Neuronal stem cell (in vitro differentiated cells): ENCODE data around the gene OVCA2.

Source experiments
- DNase-seq: peaks from one replicate; pipeline ENCODE4 v3.0.0-alpha.2; 2013; ENCODE audit warnings: low spot score
- H2AFZ ChIP-seq: one replicate; pipeline ENCODE4 v1.6.1; 2013; ENCODE audit warnings: mild to moderate bottlenecking, low read length, inconsistent platforms
- H2AK5ac ChIP-seq: 2 replicates; pipeline ENCODE4 v1.6.1; 2013; ENCODE audit warnings: low read depth, mild to moderate bottlenecking, inconsistent platforms, low read length, moderate library complexity, mixed read lengths
- H2BK120ac ChIP-seq: 2 replicates; pipeline ENCODE4 v1.6.1; 2013; ENCODE audit warnings: low read depth, mild to moderate bottlenecking, inconsistent platforms, low read length, moderate library complexity, mixed read lengths
- H2BK12ac ChIP-seq: one replicate; pipeline ENCODE4 v1.6.1; 2013; ENCODE audit warnings: low read length, inconsistent platforms
- H2BK15ac ChIP-seq: 2 replicates; pipeline ENCODE4 v1.6.1; 2013; ENCODE audit warnings: mild to moderate bottlenecking, low read length, inconsistent platforms, mixed read lengths
- H2BK5ac ChIP-seq: one replicate; pipeline ENCODE4 v1.6.1; 2013; ENCODE audit warnings: inconsistent platforms, mild to moderate bottlenecking, low read length, moderate library complexity
- H3K14ac ChIP-seq: one replicate; pipeline ENCODE4 v1.6.1; 2013; ENCODE audit warnings: low read length, inconsistent platforms
- H3K18ac ChIP-seq: 2 replicates; pipeline ENCODE4 v1.6.1; 2013; ENCODE audit warnings: low read length, inconsistent platforms
- H3K23ac ChIP-seq: 2 replicates; pipeline ENCODE4 v1.6.1; 2013; ENCODE audit warnings: low read depth, mild to moderate bottlenecking, mixed read lengths, low read length, inconsistent platforms; ENCODE audit not compliant: poor library complexity
- H3K27ac ChIP-seq: replicated peaks from 3 replicates; pipeline ENCODE4 v1.5.1; 2013; ENCODE audit warnings: low read length, inconsistent platforms
- H3K27me3 ChIP-seq, 3 experiments: 2 replicates each; pipeline ENCODE4 v1.6.1; 2013; ENCODE audit warnings: low read length in 3 of 3, mild to moderate bottlenecking in 2 of 3, inconsistent platforms in 1 of 3, low read depth in 1 of 3, mixed read lengths in 1 of 3, moderate library complexity in 1 of 3; ENCODE audit not compliant: control insufficient read depth in 3 of 3, insufficient read depth in 3 of 3
- H3K36me3 ChIP-seq, 2 donors: replicated peaks in 1 of 2; 2 replicates each; pipeline ENCODE4 v1.6.1; 2013; ENCODE audit warnings: low read length in 2 of 2; ENCODE audit not compliant: control insufficient read depth in 2 of 2, insufficient read depth in 2 of 2
- H3K4ac ChIP-seq: 2 replicates; pipeline ENCODE4 v1.6.1; 2013; ENCODE audit warnings: inconsistent platforms, mild to moderate bottlenecking, low read length, moderate library complexity
- H3K4me1 ChIP-seq, 2 donors: 1 replicate in 1 of 2; 2 replicates in 1 of 2; pipeline ENCODE4 v1.6.1; 2013; ENCODE audit warnings: low read length in 2 of 2, low read depth in 1 of 2; ENCODE audit not compliant: control insufficient read depth in 2 of 2, insufficient read depth in 1 of 2
- H3K4me2 ChIP-seq: one replicate; pipeline ENCODE4 v1.6.1; 2013; ENCODE audit warnings: mild to moderate bottlenecking, low read length, inconsistent platforms; ENCODE audit not compliant: insufficient read depth, poor library complexity, severe bottlenecking
- H3K4me3 ChIP-seq, 2 donors: 2 replicates each; pipeline ENCODE4 v1.5.1; 2013; ENCODE audit warnings: low read length in 2 of 2, mild to moderate bottlenecking in 2 of 2, inconsistent platforms in 1 of 2, moderate library complexity in 1 of 2
- H3K79me1 ChIP-seq: one replicate; pipeline ENCODE4 v1.6.1; 2013; ENCODE audit warnings: low read depth, mild to moderate bottlenecking, inconsistent platforms, low read length, moderate library complexity
- H3K9ac ChIP-seq: one replicate; pipeline ENCODE4 v1.6.1; 2013; ENCODE audit warnings: mild to moderate bottlenecking, low read depth, low read length, inconsistent platforms; ENCODE audit not compliant: poor library complexity
- H3K9me3 ChIP-seq, 2 donors: replicated peaks in 1 of 2; 2 replicates each; pipeline versions ENCODE3 to v1.6.1; 2013; ENCODE audit warnings: low read length in 2 of 2, mild to moderate bottlenecking in 2 of 2, inconsistent platforms in 1 of 2, low read depth in 1 of 2, mixed read lengths in 1 of 2, moderate library complexity in 1 of 2; ENCODE audit not compliant: control insufficient read depth in 2 of 2, insufficient read depth in 1 of 2
- H4K8ac ChIP-seq: one replicate; pipeline ENCODE4 v1.6.1; 2013; ENCODE audit warnings: low read depth, mild to moderate bottlenecking, inconsistent platforms, low read length, moderate library complexity
- H4K91ac ChIP-seq: one replicate; pipeline ENCODE4 v1.6.1; 2013; ENCODE audit warnings: low read length, low read depth, mild to moderate bottlenecking, inconsistent platforms; ENCODE audit not compliant: poor library complexity
- WGBS, 2 donors: extraction: QIAGEN DNeasy Blood & Tissue Kit; methylation state at CpG; one replicate each; pipeline ENCODE4 v1.1.7; 2013; ENCODE audit warnings: missing lambda C conversion rate in 2 of 2, mixed read lengths in 1 of 2; ENCODE audit not compliant: insufficient read length in 2 of 2, insufficient replicate concordance in 1 of 2; ENCODE audit errors: extremely low coverage in 2 of 2; 5-methylcytosine and 5-hydroxymethylcytosine counted together

OVCA2 gene

GRCh38 chr17:2083613-2084035, 41.8 kb downstream of the OVCA2 start:
- no peak overlapping the region for H3K9ac ChIP-seq
- no peak overlapping the region for H3K27ac ChIP-seq
- no peak overlapping the region for H3K14ac ChIP-seq
- H2BK12ac ChIP-seq, result no peak overlapping the region
- H3K36me3 ChIP-seq, result peaks cover 20 to 63% of the 10 kb centered on the region in 2 donors
- no peak overlapping the region for H2BK15ac ChIP-seq
- H3K4me3 ChIP-seq, result no peak overlapping the region
- no peaks in the 10 kb centered on the region for H3K9me3 ChIP-seq
- no peak overlapping the region for H3K4me2 ChIP-seq
- WGBS, 2 donors, result no CpG with 5 or more reads among the region's 7 CpGs
- no peak overlapping the region for H2BK120ac ChIP-seq
- H2AK5ac ChIP-seq, result no peak overlapping the region
- DNase-seq, result no peak
- H2AFZ ChIP-seq, result no peak overlapping the region
- no peak overlapping the region for H2BK5ac ChIP-seq
- peaks cover 3% of the 10 kb centered on the region for H3K79me1 ChIP-seq
- H3K18ac ChIP-seq, result no peak overlapping the region
- peaks cover 0 to 2% (median 0%) of the 10 kb centered on the region in 3 experiments for H3K27me3 ChIP-seq
- no peak overlapping the region for H4K8ac ChIP-seq
- no peak overlapping the region for H4K91ac ChIP-seq
- H3K23ac ChIP-seq, result peak overlapping the region; percentile 7
- H3K4me1 ChIP-seq, result peaks cover 0 to 4% of the 10 kb centered on the region in 2 donors
- H3K4ac ChIP-seq, result no peak overlapping the region

- H3K27ac ChIP-seq, result no peak overlapping the region
- no CpG with 5 or more reads among the region's 8 CpGs for WGBS, 2 donors
These were observed 42.4 kb downstream of the OVCA2 start for GRCh38 chr17:2084036-2084765.

GRCh38 chr17:2084766-2085647, 43.2 kb downstream of the OVCA2 start:
- H3K4me2 ChIP-seq, result no peak overlapping the region
- H3K27me3 ChIP-seq, result peaks cover 0 to 2% (median 0%) of the 10 kb centered on the region in 3 experiments
- H2BK5ac ChIP-seq, result no peak overlapping the region
- H3K23ac ChIP-seq, result no peak overlapping the region
- peak overlapping the region; percentile 40 for H3K9ac ChIP-seq
- H4K91ac ChIP-seq, result no peak overlapping the region
- H3K4ac ChIP-seq, result no peak overlapping the region
- peaks cover 3% of the 10 kb centered on the region for H3K79me1 ChIP-seq
- H3K36me3 ChIP-seq, result peaks cover 18 to 54% of the 10 kb centered on the region in 2 donors
- no peak overlapping the region for H2AFZ ChIP-seq
- H2BK12ac ChIP-seq, result no peak overlapping the region
- DNase-seq, result no peak
- no peak overlapping the region for H4K8ac ChIP-seq
- WGBS, 2 donors, result no CpG with 5 or more reads among the region's 13 CpGs
- H3K18ac ChIP-seq, result no peak overlapping the region
- H2AK5ac ChIP-seq, result no peak overlapping the region
- no peak overlapping the region for H2BK15ac ChIP-seq
- H3K4me3 ChIP-seq, result no peak overlapping the region
- no peaks in the 10 kb centered on the region for H3K9me3 ChIP-seq
- H3K27ac ChIP-seq, result no peak overlapping the region
- H3K4me1 ChIP-seq, result peaks cover 0 to 4% of the 10 kb centered on the region in 2 donors
- H3K14ac ChIP-seq, result no peak overlapping the region
- no peak overlapping the region for H2BK120ac ChIP-seq

More at GRCh38 chr17:2084036-2084765, 42.4 kb downstream of the OVCA2 start:
- Histone ChIP-seq H3K23ac (peak overlapping the region; percentile 21), H3K36me3 (peaks cover 18 to 59% of the 10 kb centered on the region in 2 donors), H2BK12ac (no peak overlapping the region), H3K4me1 (peaks cover 0 to 4% of the 10 kb centered on the region in 2 donors), H2BK5ac (no peak overlapping the region), H3K27me3 (peaks cover 0 to 2% (median 0%) of the 10 kb centered on the region in 3 experiments), H4K91ac (peak overlapping the region; percentile 25), H3K9ac (no peak overlapping the region), H2BK15ac (no peak overlapping the region), H3K4me2 (no peak overlapping the region), H4K8ac (no peak overlapping the region), H3K4me3 (no peak overlapping the region), H3K79me1 (peaks cover 3% of the 10 kb centered on the region), H3K4ac (no peak overlapping the region), H2BK120ac (no peak overlapping the region), H3K14ac (peak overlapping the region; percentile 67), H3K9me3 (no peaks in the 10 kb centered on the region), H2AFZ (no peak overlapping the region), H3K18ac (no peak overlapping the region), H2AK5ac (no peak overlapping the region)
- no peak for DNase-seq

- Histone ChIP-seq H2AFZ (no peak overlapping the region), H3K4me1 (peaks cover 0 to 4% of the 10 kb centered on the region in 2 donors), H2BK5ac (no peak overlapping the region), H3K9me3 (no peaks in the 10 kb centered on the region), H3K27ac (no peak overlapping the region), H3K18ac (no peak overlapping the region), H3K4me2 (no peak overlapping the region), H3K9ac (peak overlapping the region; percentile 40), H4K91ac (no peak overlapping the region), H3K14ac (no peak overlapping the region), H3K23ac (no peak overlapping the region), H3K27me3 (peaks cover 0 to 2% (median 0%) of the 10 kb centered on the region in 3 experiments), H2BK12ac (no peak overlapping the region), H3K79me1 (peaks cover 3% of the 10 kb centered on the region), H2AK5ac (no peak overlapping the region), H3K36me3 (peaks cover 18 to 50% of the 10 kb centered on the region in 2 donors), H4K8ac (no peak overlapping the region), H2BK15ac (no peak overlapping the region), H3K4me3 (no peak overlapping the region), H3K4ac (no peak overlapping the region), H2BK120ac (no peak overlapping the region)
- WGBS, 2 donors, result no CpG with 5 or more reads among the region's 5 CpGs
- no peak for DNase-seq
These were observed 43.8 kb downstream of the OVCA2 start for GRCh38 chr17:2085648-2085949.
